Measurements from ENCODE around the gene RXRA.

- no peak for TF ChIP-seq CTCF (IDR thresholded peaks at IDR 0.05)
- TF ChIP-seq POLR2A (IDR thresholded peaks at IDR 0.05) = no peak
Observed at GRCh38 chr9:134367791-134368490, 41.7 kb downstream of the RXRA start.

All from thyroid gland (tissue), 4 donors.